HFFc6 (cell line): Measurements from ENCODE around the gene IRF2BP2. TPM values are rescaled to one million over a fixed set of nuclear protein-coding genes. Genes with fewer than 3 reads are reported as not detected.

Experiments used
- DNase-seq: peaks from one replicate; pipeline ENCODE4 v3.0.0-alpha.2; 2018
- H3K27ac Mint-ChIP-seq: 2 replicates; pipeline ENCODE4 v1.8.0; 2020; ENCODE audit warnings: mild to moderate bottlenecking, mixed read lengths
- H3K27me3 Mint-ChIP-seq: 2 replicates; pipeline ENCODE4 v1.8.0; 2021; ENCODE audit warnings: mild to moderate bottlenecking, moderate library complexity, mixed read lengths; ENCODE audit not compliant: insufficient read depth
- H3K36me3 Mint-ChIP-seq: 2 replicates; pipeline ENCODE4 v1.8.0; 2021; ENCODE audit warnings: low read depth, mixed read lengths
- H3K4me1 Mint-ChIP-seq: 2 replicates; pipeline ENCODE4 v1.8.0; 2020; ENCODE audit warnings: low read depth, mixed read lengths
- H3K4me3 Mint-ChIP-seq: 2 replicates; pipeline ENCODE4 v1.8.0; 2020; ENCODE audit warnings: mild to moderate bottlenecking, moderate library complexity, mixed read lengths
- H3K9me3 Mint-ChIP-seq: 2 replicates; pipeline ENCODE4 v1.8.0; 2020; ENCODE audit warnings: mild to moderate bottlenecking, mixed read lengths
- total RNA-seq, 6 experiments: library from RNA; stranded (reverse); fragmentation: NEBNext Ultra II Directional; extraction: Animal tissue kit (Norgen Biotek cat#: 25700); gene quantifications; 2 replicates in 1 of 6; 3 replicates in 5 of 6; pipeline ENCODE4 v1.2.3, GENCODE V29; 2021
- TF ChIP-seq, protein P1 (sequence below): fragments of 200-600 bp; sonication (generic); IDR thresholded peaks from 2 replicates; pipeline ENCODE4 v1.5.0; 2021; ENCODE audit warnings: antibody characterized with exemption, mild to moderate bottlenecking

IRF2BP2 gene
- total RNA-seq, 6 experiments from 2014 or later = 58.6 to 87.1 (median 73.2) TPM

- TF ChIP-seq, protein P1, sequence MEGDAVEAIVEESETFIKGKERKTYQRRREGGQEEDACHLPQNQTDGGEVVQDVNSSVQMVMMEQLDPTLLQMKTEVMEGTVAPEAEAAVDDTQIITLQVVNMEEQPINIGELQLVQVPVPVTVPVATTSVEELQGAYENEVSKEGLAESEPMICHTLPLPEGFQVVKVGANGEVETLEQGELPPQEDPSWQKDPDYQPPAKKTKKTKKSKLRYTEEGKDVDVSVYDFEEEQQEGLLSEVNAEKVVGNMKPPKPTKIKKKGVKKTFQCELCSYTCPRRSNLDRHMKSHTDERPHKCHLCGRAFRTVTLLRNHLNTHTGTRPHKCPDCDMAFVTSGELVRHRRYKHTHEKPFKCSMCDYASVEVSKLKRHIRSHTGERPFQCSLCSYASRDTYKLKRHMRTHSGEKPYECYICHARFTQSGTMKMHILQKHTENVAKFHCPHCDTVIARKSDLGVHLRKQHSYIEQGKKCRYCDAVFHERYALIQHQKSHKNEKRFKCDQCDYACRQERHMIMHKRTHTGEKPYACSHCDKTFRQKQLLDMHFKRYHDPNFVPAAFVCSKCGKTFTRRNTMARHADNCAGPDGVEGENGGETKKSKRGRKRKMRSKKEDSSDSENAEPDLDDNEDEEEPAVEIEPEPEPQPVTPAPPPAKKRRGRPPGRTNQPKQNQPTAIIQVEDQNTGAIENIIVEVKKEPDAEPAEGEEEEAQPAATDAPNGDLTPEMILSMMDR = no peak
- Mint-ChIP-seq H3K27ac (peak overlapping the region; percentile 50), H3K4me3 (no peak overlapping the region), H3K27me3 (no peaks in the 10 kb centered on the region; the same call in 1 of the 2 replicates), H3K4me1 (peaks cover 85% of the 10 kb centered on the region), H3K36me3 (no peaks in the 10 kb centered on the region), H3K9me3 (no peaks in the 10 kb centered on the region)
- no peak for DNase-seq
Measured at GRCh38 chr1:234616644-234617043, 6.7 kb upstream of the IRF2BP2 start.

GRCh38 chr1:234614081-234614489, 4.1 kb upstream of the IRF2BP2 start:
- H3K27ac Mint-ChIP-seq = peak overlapping the region; percentile 99
- H3K4me3 Mint-ChIP-seq = peak overlapping the region; percentile 86
- no peak for DNase-seq
- TF ChIP-seq, protein P1 = no peak
- peaks cover 66% of the 10 kb centered on the region for H3K4me1 Mint-ChIP-seq
- peaks cover 4% of the 10 kb centered on the region for H3K27me3 Mint-ChIP-seq
- H3K36me3 Mint-ChIP-seq = no peaks in the 10 kb centered on the region
- H3K9me3 Mint-ChIP-seq = no peaks in the 10 kb centered on the region

DNA sequence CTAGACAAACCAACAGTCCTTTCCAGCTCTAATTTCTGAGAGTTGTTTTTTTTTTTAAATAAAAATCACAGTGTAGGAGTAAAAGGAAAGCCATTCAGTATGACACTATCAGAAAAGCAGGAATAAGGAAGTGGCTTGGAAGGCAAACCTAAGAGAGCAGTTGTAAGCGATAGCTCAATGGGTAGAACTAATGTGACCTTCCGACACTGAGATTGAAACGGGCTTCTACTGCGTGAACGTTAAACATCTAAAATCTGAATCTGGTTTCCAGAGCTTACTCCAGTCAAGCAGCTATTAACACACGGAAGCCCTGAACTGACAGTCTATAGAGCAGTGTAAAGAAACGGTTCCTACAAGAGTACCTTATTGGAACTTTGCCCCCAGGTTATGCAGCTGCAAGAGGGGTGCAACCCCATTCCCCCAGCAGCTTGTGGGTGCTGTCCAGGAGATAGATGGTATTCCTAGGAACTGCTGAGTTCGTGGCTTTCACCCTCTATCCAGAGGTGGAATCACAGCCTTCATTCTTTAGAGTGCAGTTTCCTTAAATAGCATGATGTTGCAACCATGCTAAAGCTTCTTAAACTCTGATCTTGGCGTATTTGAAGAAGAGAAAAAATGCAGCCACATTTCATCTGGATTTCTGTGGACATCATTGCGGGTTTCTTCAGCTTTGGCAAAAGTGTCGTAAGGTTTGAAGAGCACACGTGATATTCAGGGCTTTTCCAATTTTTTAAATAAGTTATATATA, 3.3 kb upstream of the IRF2BP2 start:
- Mint-ChIP-seq H3K27me3 (peaks cover 4% of the 10 kb centered on the region), H3K36me3 (peaks cover 1% of the 10 kb centered on the region), H3K9me3 (no peaks in the 10 kb centered on the region), H3K4me3 (peak overlapping the region; percentile 86), H3K4me1 (peaks cover 58% of the 10 kb centered on the region), H3K27ac (peak overlapping the region; percentile 99)
- TF ChIP-seq, protein P1 = no peak
- DNase-seq = no peak

GRCh38 chr1:234612352-234613127, 2.6 kb upstream of the IRF2BP2 start:
- H3K4me3 Mint-ChIP-seq = peak overlapping the region; percentile 86
- H3K36me3 Mint-ChIP-seq = peaks cover 9% of the 10 kb centered on the region
- TF ChIP-seq, protein P1 = no peak
- H3K9me3 Mint-ChIP-seq = no peaks in the 10 kb centered on the region
- H3K27ac Mint-ChIP-seq = peak overlapping the region; percentile 99
- H3K4me1 Mint-ChIP-seq = peaks cover 56% of the 10 kb centered on the region
- peaks cover 8% of the 10 kb centered on the region for H3K27me3 Mint-ChIP-seq
- DNase-seq = peak; percentile 98

DNA sequence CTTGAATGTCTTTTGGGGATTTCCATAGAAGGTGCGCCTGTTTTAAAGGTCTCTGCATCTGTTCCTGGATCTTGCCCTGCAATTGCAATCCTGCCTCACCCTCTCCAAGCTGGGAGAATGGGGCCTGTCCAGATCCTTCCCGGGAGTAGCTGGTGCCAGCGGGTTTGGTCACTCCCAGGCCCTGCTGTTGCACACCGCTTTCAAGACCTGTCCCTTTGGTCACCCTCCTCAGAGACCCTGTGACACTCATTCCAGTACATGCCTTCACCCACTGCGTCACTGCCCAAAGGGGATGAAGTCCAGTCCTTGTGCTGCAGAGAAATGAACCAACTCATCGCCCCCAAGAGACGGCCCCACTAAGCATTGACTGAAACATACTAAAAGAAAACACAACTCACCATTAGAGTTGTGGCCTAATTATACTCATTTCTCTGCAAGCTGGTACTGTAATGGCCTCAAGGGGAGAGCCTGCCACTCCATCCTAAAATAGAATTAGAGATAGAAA, 1.9 kb upstream of the IRF2BP2 start:
- H3K27ac Mint-ChIP-seq = peak overlapping the region; percentile 99
- H3K4me3 Mint-ChIP-seq = peak overlapping the region; percentile 86
- peaks cover 15% of the 10 kb centered on the region for H3K36me3 Mint-ChIP-seq
- peaks cover 56% of the 10 kb centered on the region for H3K4me1 Mint-ChIP-seq
- DNase-seq = no peak
- peaks cover 14% of the 10 kb centered on the region for H3K27me3 Mint-ChIP-seq
- no peaks in the 10 kb centered on the region for H3K9me3 Mint-ChIP-seq
- TF ChIP-seq, protein P1 = no peak
